ENCODE data around the gene HELZ.

The HELZ gene

GRCh38 chr17:67245694-67246402 is 852 bp upstream of the HELZ start:
- TF ChIP-seq CTCF (IDR thresholded peaks at IDR 0.05): no peak

GRCh38 chr17:67244431-67245072 is 444 bp downstream of the HELZ start:
- no peak for TF ChIP-seq CTCF (IDR thresholded peaks at IDR 0.05)

GRCh38 chr17:67243284-67243683 is 1.7 kb downstream of the HELZ start:
- TF ChIP-seq CTCF (IDR thresholded peaks at IDR 0.05): no peak

GRCh38 chr17:67241719-67242341 is 3.2 kb downstream of the HELZ start:
- TF ChIP-seq CTCF (IDR thresholded peaks at IDR 0.05): no peak

GRCh38 chr17:67239597-67239996 is 5.4 kb downstream of the HELZ start:
- TF ChIP-seq CTCF (IDR thresholded peaks at IDR 0.05): no peak

- TF ChIP-seq CTCF (IDR thresholded peaks at IDR 0.05): no peak
These were observed 6.0 kb downstream of the HELZ start for GRCh38 chr17:67238991-67239390.

GRCh38 chr17:67232441-67232840 is 12.6 kb downstream of the HELZ start:
- no peak for TF ChIP-seq CTCF (IDR thresholded peaks at IDR 0.05)
